Gastrocnemius medialis (tissue), 4 donors: ENCODE measurements around the gene UTP3. TPM values are rescaled to one million over a fixed set of nuclear protein-coding genes. Genes with fewer than 3 reads are reported as not detected.
"Not testable (repeated sequence)": the region's sequence is repeated elsewhere in the genome, so short reads cannot be mapped to it uniquely, and the experiment has no call there.

Source experiments
- ATAC-seq, 2 donors: fragments of 150-250 bp; one replicate each; pipeline ENCODE4 v1.9.1; 2016
- DNase-seq, 2 donors: peaks; one replicate each; pipeline ENCODE4 v3.0.0-alpha.2; 2019
- H3K27ac ChIP-seq, 4 donors: fragments of 200-600 bp; sonication (generic); 1 replicate in 1 of 4; 2 replicates in 3 of 4; pipeline ENCODE4 v1.5.1; 2016 to 2018; ENCODE audit warnings: mild to moderate bottlenecking in 2 of 4, moderate library complexity in 1 of 4
- H3K27me3 ChIP-seq, 3 donors: fragments of 200-600 bp; sonication (generic) in 2 of 3; 1 replicate in 1 of 3; 2 replicates in 2 of 3; pipeline versions ENCODE4 v1.5.1 to v1.6.0; 2016 to 2019; ENCODE audit warnings: mild to moderate bottlenecking in 1 of 3, moderate library complexity in 1 of 3
- H3K36me3 ChIP-seq, 2 donors: fragments of 200-600 bp; sonication (generic) in 1 of 2; one replicate each; pipeline ENCODE4 v1.5.1; 2017 to 2018
- H3K4me1 ChIP-seq, 2 donors: fragments of 200-600 bp; sonication (generic) in 1 of 2; one replicate each; pipeline ENCODE4 v1.5.1; 2016 to 2017; ENCODE audit warnings: mild to moderate bottlenecking in 2 of 2
- H3K4me3 ChIP-seq, 4 donors: fragments of 200-600 bp; sonication (generic) in 3 of 4; 1 replicate in 1 of 4; 2 replicates in 3 of 4; pipeline ENCODE4 v1.5.1; 2016 to 2019; ENCODE audit warnings: mild to moderate bottlenecking in 2 of 4
- H3K9me3 ChIP-seq, 3 donors: fragments of 200-600 bp; sonication (generic) in 2 of 3; 1 replicate in 1 of 3; 2 replicates in 2 of 3; pipeline ENCODE4 v1.5.1; 2016 to 2019
- CTCF ChIP-seq, 5 experiments: fragments of 450-650 bp in 3 of 5; fragments of 200-600 bp in 2 of 5; sonication (generic) in 2 of 5; IDR thresholded peaks in 4 of 5; conservative IDR thresholded peaks in 1 of 5; 1 replicate in 4 of 5; 2 replicates in 1 of 5; pipeline ENCODE4 v1.5.1; 2016 to 2019; ENCODE audit warnings: antibody characterized with exemption in 5 of 5, mild to moderate bottlenecking in 3 of 5, moderate library complexity in 3 of 5
- POLR2A ChIP-seq, 2 donors: fragments of 450-650 bp; IDR thresholded peaks; one replicate each; pipeline ENCODE4 v1.6.1; 2017; ENCODE audit warnings: antibody characterized with exemption in 2 of 2, mild to moderate bottlenecking in 2 of 2, moderate library complexity in 2 of 2
- in situ Hi-C, 4 donors: fragments of 200-750 bp; cut with MboI; loops; one replicate each; pipeline versions ENCODE4 v1.15.0 to v1.8.0; 2017; ENCODE audit warnings: low sequenced_read_pairs in 4 of 4
- intact Hi-C: fragments of 100-400 bp; cut with DNase I; formaldehyde crosslinking; loops from one replicate; pipeline ENCODE4 v1.15.1; 2023; ENCODE audit warnings: low total_unique reads
- total RNA-seq, 4 donors: library from RNA; depleted of rRNA; stranded (reverse); fragments of >200 nt; gene quantifications; one replicate each; pipeline versions ENCODE4 v1.1.0 to v1.2.3, GENCODE V29; 2016

The UTP3 gene
- total RNA-seq, 4 donors from 2014 or later = 6.3 to 13.0 (median 11.8) TPM

- Histone ChIP-seq H3K27me3 (no peaks in the 10 kb centered on the region), H3K27ac (no peak overlapping the region), H3K36me3 (no peaks in the 10 kb centered on the region), H3K4me1 (peaks cover 0 to 14% of the 10 kb centered on the region in 2 donors), H3K9me3 (no peaks in the 10 kb centered on the region), H3K4me3 (no peak overlapping the region)
- in situ Hi-C loops = no loop called here
- DNase-seq (no peak), ATAC-seq (no peak)
- intact Hi-C loops = no loop called here
- no peak for TF ChIP-seq POLR2A (IDR thresholded peaks at IDR 0.05)
- no peak for TF ChIP-seq CTCF (IDR thresholded peaks at IDR 0.05 in 4 of 5, conservative IDR thresholded peaks at IDR 0.05 in 1 of 5)
These were observed 39.8 kb downstream of the UTP3 start for GRCh38 chr4:70728091-70728490.

GRCh38 chr4:70732878-70733277 lies 44.5 kb downstream of the UTP3 start:
- DNase-seq, intact Hi-C loops, H3K36me3 ChIP-seq, in situ Hi-C loops, H3K4me3 ChIP-seq, ATAC-seq, H3K27me3 ChIP-seq, H3K9me3 ChIP-seq, H3K27ac ChIP-seq: not testable (repeated sequence)
- peaks cover 13 to 22% of the 10 kb centered on the region in 2 donors for H3K4me1 ChIP-seq

DNA sequence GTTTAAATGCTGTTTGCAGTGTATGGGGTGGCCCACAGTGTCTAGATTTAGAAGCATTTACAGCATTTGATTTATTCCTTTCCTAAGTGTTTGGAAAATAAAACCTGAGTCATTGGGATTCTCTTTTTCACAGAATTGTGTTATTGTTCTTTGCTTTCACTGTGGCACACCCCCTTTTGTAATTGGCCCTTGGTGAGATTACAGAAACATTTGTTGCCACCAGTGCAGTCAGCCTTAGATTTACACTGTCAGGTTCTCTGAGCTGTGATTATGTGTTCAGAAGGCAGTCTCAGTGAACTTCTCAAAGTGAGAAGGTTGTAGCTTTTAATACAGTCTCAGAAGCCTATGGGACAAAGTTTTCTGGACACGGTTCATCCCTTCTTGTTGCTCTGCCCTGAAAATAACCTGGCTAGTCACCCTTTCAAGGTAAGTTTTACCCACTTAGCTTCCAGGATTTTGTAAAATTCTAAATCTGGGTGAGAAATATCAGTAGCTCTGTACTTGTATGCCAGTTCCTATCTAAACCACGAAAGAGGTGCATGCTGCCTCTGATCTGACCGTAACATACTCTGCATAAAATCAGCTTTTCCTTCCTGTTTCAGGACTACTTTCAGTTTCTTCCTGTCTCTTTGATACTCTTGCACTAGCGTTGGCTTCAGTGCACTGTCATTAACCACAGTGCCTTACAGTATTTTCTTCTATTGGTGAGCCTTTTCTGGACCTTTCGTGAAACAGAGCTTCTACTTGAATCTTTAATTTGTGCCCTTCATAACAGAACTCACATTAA lies 46.0 kb downstream of the UTP3 start:
- DNase-seq = no peak

GRCh38 chr4:70734971-70735370 lies 46.6 kb downstream of the UTP3 start:
- in situ Hi-C loops (no loop called here), intact Hi-C loops (no loop called here)
- Histone ChIP-seq H3K27ac (peak overlapping the region; percentile 26 to 73 (median 62)), H3K27me3 (no peaks in the 10 kb centered on the region), H3K9me3 (no peaks in the 10 kb centered on the region), H3K36me3 (no peaks in the 10 kb centered on the region), H3K4me3 (peak overlapping the region; percentile 20 to 41 (median 31)), H3K4me1 (peaks cover 14 to 23% of the 10 kb centered on the region in 2 donors)
- TF ChIP-seq POLR2A (IDR thresholded peaks at IDR 0.05) (no peak), CTCF (IDR thresholded peaks at IDR 0.05 in 4 of 5, conservative IDR thresholded peaks at IDR 0.05 in 1 of 5) (no peak)
- no peak for DNase-seq
- ATAC-seq = peak in 1 of 2 donors; percentile 42

More for the DNA sequence above, 46.0 kb downstream of the UTP3 start:
- Histone ChIP-seq H3K27ac (peak overlapping the region; percentile 26 to 73 (median 62)), H3K4me1 (peaks cover 13 to 22% of the 10 kb centered on the region in 2 donors), H3K4me3 (peak overlapping the region; percentile 20 to 41 (median 31)), H3K27me3 (no peaks in the 10 kb centered on the region), H3K9me3 (no peaks in the 10 kb centered on the region), H3K36me3 (no peaks in the 10 kb centered on the region)
- intact Hi-C loops (no loop called here), in situ Hi-C loops (no loop called here)
- no peak for TF ChIP-seq POLR2A (IDR thresholded peaks at IDR 0.05)
- TF ChIP-seq CTCF (IDR thresholded peaks at IDR 0.05 in 4 of 5, conservative IDR thresholded peaks at IDR 0.05 in 1 of 5) = no peak
- ATAC-seq = peak; percentile 80 to 89

GRCh38 chr4:70735915-70736314 lies 47.6 kb downstream of the UTP3 start:
- H3K27ac ChIP-seq, DNase-seq, H3K4me3 ChIP-seq, H3K36me3 ChIP-seq, H3K9me3 ChIP-seq, H3K27me3 ChIP-seq, in situ Hi-C loops, intact Hi-C loops, ATAC-seq: not testable (repeated sequence)
- H3K4me1 ChIP-seq = peaks cover 23 to 32% of the 10 kb centered on the region in 2 donors
